OCI-LY7 (cell line): ENCODE measurements around the gene TMEM19. TPM values are rescaled to one million over a fixed set of nuclear protein-coding genes. Genes with fewer than 3 reads are reported as not detected.
A peak's percentile ranks its signal among the peaks of the same experiment; 100 is the strongest.

ENCODE experiments used
- BruUV-seq: library from RNA; stranded (reverse); fragments of 400-500 nt; replicated peaks from 2 replicates; lab custom pipeline; 2021; lab: Mats Ljungman, UMichigan
- CTCF ChIA-PET: fragments of 300-600 bp; sonication (Branson Sonifier 250); formaldehyde crosslinking; loops from one replicate; lab custom pipeline; 2022; ENCODE audit warnings: antibody characterized with exemption; ENCODE audit not compliant: unreplicated experiment; lab: Charles Lee
- POLR2A ChIA-PET: fragments of 300-600 bp; sonication (Branson Sonifier 250); formaldehyde crosslinking; loops from one replicate; lab custom pipeline; 2022; ENCODE audit warnings: antibody characterized with exemption; lab: Charles Lee
- DNase-seq: peaks from one replicate; pipeline ENCODE4 v3.0.0-alpha.2; 2015; ENCODE audit warnings: low spot score
- H2AFZ ChIP-seq: fragments of 200-600 bp; sonication (generic), shearing (Covaris generic); 2 replicates; pipeline ENCODE4 v1.6.1; 2014; ENCODE audit warnings: mild to moderate bottlenecking, antibody characterized with exemption, low read length, moderate library complexity
- H3K27ac ChIP-seq: fragments of 200-600 bp; sonication (generic); 2 replicates; pipeline ENCODE4 v1.5.1; 2014; ENCODE audit warnings: mixed run types, low read depth, mild to moderate bottlenecking, moderate library complexity, low read length, inconsistent platforms; ENCODE audit not compliant: poor library complexity, severe bottlenecking
- H3K36me3 ChIP-seq: fragments of 200-600 bp; sonication (generic); 2 replicates; pipeline ENCODE4 v1.6.1; 2014; ENCODE audit warnings: mild to moderate bottlenecking, antibody characterized with exemption, low read length, moderate library complexity, mixed read lengths; ENCODE audit not compliant: insufficient read depth
- H3K4me1 ChIP-seq: fragments of 200-600 bp; sonication (generic); 2 replicates; pipeline ENCODE4 v1.5.1; 2014; ENCODE audit warnings: mild to moderate bottlenecking, low read length; ENCODE audit not compliant: insufficient read depth, poor library complexity, severe bottlenecking
- H3K4me2 ChIP-seq: fragments of 200-600 bp; sonication (generic); 2 replicates; pipeline ENCODE4 v1.6.1; 2014; ENCODE audit warnings: mild to moderate bottlenecking, low read length
- H3K4me3 ChIP-seq: fragments of 200-600 bp; sonication (generic); 2 replicates; pipeline ENCODE4 v1.5.1; 2014; ENCODE audit warnings: mild to moderate bottlenecking, low read depth, low read length; ENCODE audit not compliant: poor library complexity, severe bottlenecking
- H3K79me2 ChIP-seq: fragments of 200-600 bp; sonication (generic); 2 replicates; pipeline ENCODE4 v1.6.1; 2016; ENCODE audit warnings: low read depth, mild to moderate bottlenecking, low read length, moderate library complexity, mixed read lengths; ENCODE audit not compliant: insufficient read depth
- H3K9me2 ChIP-seq: fragments of 200-600 bp; sonication (generic); 2 replicates; pipeline ENCODE4 v1.6.1; 2016; ENCODE audit warnings: mild to moderate bottlenecking, low read length, mixed read lengths; ENCODE audit not compliant: insufficient read depth
- H3K9me3 ChIP-seq: fragments of 200-600 bp; sonication (generic); 2 replicates; pipeline ENCODE4 v1.6.1; 2014; ENCODE audit warnings: mild to moderate bottlenecking, mixed run types, low read length, mixed read lengths
- H4K20me1 ChIP-seq: fragments of 200-600 bp; sonication (generic); 2 replicates; pipeline ENCODE4 v1.6.1; 2014; ENCODE audit warnings: mild to moderate bottlenecking, antibody characterized with exemption, low read length, moderate library complexity, mixed read lengths; ENCODE audit not compliant: insufficient read depth
- CTCF ChIP-seq: fragments of 200-600 bp; sonication (generic); conservative IDR thresholded peaks from 2 replicates; pipeline ENCODE4 v1.5.1; 2014; ENCODE audit warnings: mild to moderate bottlenecking, antibody characterized with exemption, low read length, moderate library complexity, mixed read lengths
- EZH2phosphoT487 ChIP-seq: fragments of 200-600 bp; sonication (generic); IDR thresholded peaks from 2 replicates; pipeline ENCODE4 v1.6.1; 2018; ENCODE audit warnings: low read depth, borderline replicate concordance, mild to moderate bottlenecking, mixed run types, antibody characterized with exemption, low read length, moderate library complexity, mixed read lengths
- intact Hi-C: fragments of 100-400 bp; cut with micrococcal nuclease; formaldehyde crosslinking; loops from one replicate; pipeline ENCODE4 v1.10.0; 2022; ENCODE audit not compliant: unreplicated experiment
- total RNA-seq, 2 experiments: library from RNA; depleted of rRNA in 1 of 2; stranded (reverse); fragments of >200 nt in 1 of 2; shearing (Covaris generic) in 1 of 2; gene quantifications; 2 replicates each; pipeline ENCODE4 v1.2.3, GENCODE V29; 2014 to 2022

The TMEM19 gene
- total RNA-seq, 2 experiments from 2014 or later = 38.3 to 40.4 TPM

GRCh38 chr12:71665090-71665463 is 20.8 kb upstream of the TMEM19 start:
- intact Hi-C loops = loop anchor here (1.0 to 10.0 kb wide), 2 partner anchors 21 to 180 kb away; partner anchors contain the start of gene TMEM19
- ChIA-PET CTCF (interaction anchor here (0.8 to 1.5 kb wide), 3 partner anchors 19 to 30 kb away, joined by 3 to 5 read pairs (median 4); no protein-coding TSS in a partner anchor), POLR2A (interaction anchor here (2.4 to 5.0 kb wide), 4 partner anchors 13 to 89 kb away, joined by 9 to 105 read pairs (median 19); partner anchors contain the start of genes RAB21 and TMEM19)
- peaks cover 17% of the 10 kb centered on the region for H4K20me1 ChIP-seq
- DNase-seq = no peak
- no TSS peak for BruUV-seq
- peak overlapping the region; percentile 84 for H3K4me3 ChIP-seq
- H3K9me2 ChIP-seq = no peaks in the 10 kb centered on the region
- TF ChIP-seq EZH2phosphoT487 = no peak
- no peak for TF ChIP-seq CTCF
- peaks cover 28% of the 10 kb centered on the region for H3K4me1 ChIP-seq
- H3K4me2 ChIP-seq = peak overlapping the region; percentile 92
- H3K27ac ChIP-seq = peak overlapping the region; percentile 87
- no peaks in the 10 kb centered on the region for H3K9me3 ChIP-seq
- peaks cover 33% of the 10 kb centered on the region for H3K36me3 ChIP-seq
- H3K79me2 ChIP-seq = peaks cover 60% of the 10 kb centered on the region
- peak overlapping the region; percentile 65; the same call in 1 of the 2 replicates for H2AFZ ChIP-seq

- Histone ChIP-seq H3K79me2 (peaks cover 48% of the 10 kb centered on the region), H3K4me1 (peaks cover 21% of the 10 kb centered on the region), H3K4me2 (peak overlapping the region; percentile 92), H3K36me3 (peaks cover 27% of the 10 kb centered on the region), H3K27ac (no peak overlapping the region), H3K4me3 (peak overlapping the region; percentile 84), H3K9me3 (no peaks in the 10 kb centered on the region), H4K20me1 (peaks cover 14% of the 10 kb centered on the region; the same call in 1 of the 2 replicates), H2AFZ (peak overlapping the region; percentile 65; the same call in 1 of the 2 replicates), H3K9me2 (no peaks in the 10 kb centered on the region)
- no TSS peak for BruUV-seq
- no peak for TF ChIP-seq EZH2phosphoT487
- TF ChIP-seq CTCF = no peak
- POLR2A ChIA-PET = interaction anchor here (4.2 to 5.0 kb wide), 2 partner anchors 12 to 20 kb away, joined by 29 to 105 read pairs; partner anchors contain the start of gene TMEM19
- DNase-seq = no peak
- intact Hi-C loops = loop anchor here (10.0 kb wide), 1 partner anchor 179 kb away; no protein-coding TSS in a partner anchor
- CTCF ChIA-PET = no interaction called here
These were observed 19.6 kb upstream of the TMEM19 start for GRCh38 chr12:71666259-71666658.

GRCh38 chr12:71671311-71671710 is 14.6 kb upstream of the TMEM19 start:
- H3K4me1 ChIP-seq = peaks cover 6% of the 10 kb centered on the region
- H3K4me2 ChIP-seq = no peak overlapping the region
- no peak overlapping the region for H3K27ac ChIP-seq
- no TSS peak for BruUV-seq
- intact Hi-C loops = no loop called here
- no peak overlapping the region for H3K4me3 ChIP-seq
- H3K79me2 ChIP-seq = peaks cover 6% of the 10 kb centered on the region
- DNase-seq = no peak
- H3K9me3 ChIP-seq = no peaks in the 10 kb centered on the region
- no peak overlapping the region for H2AFZ ChIP-seq
- ChIA-PET POLR2A (interaction anchor here (6.6 kb wide), 1 partner anchor 14 kb away, joined by 48 read pairs; the partner anchor contains the start of gene TMEM19), CTCF (no interaction called here)
- no peak for TF ChIP-seq CTCF
- TF ChIP-seq EZH2phosphoT487 = no peak
- no peaks in the 10 kb centered on the region for H4K20me1 ChIP-seq
- H3K36me3 ChIP-seq = peaks cover 10% of the 10 kb centered on the region
- no peaks in the 10 kb centered on the region for H3K9me2 ChIP-seq
